Neuronal stem cell (in vitro differentiated cells): ENCODE results near the gene DPP6.

Source experiments
- DNase-seq: peaks from one replicate; pipeline ENCODE4 v3.0.0-alpha.2; 2013; ENCODE audit warnings: low spot score
- H2AFZ ChIP-seq: one replicate; pipeline ENCODE4 v1.6.1; 2013; ENCODE audit warnings: mild to moderate bottlenecking, low read length, inconsistent platforms
- H2AK5ac ChIP-seq: 2 replicates; pipeline ENCODE4 v1.6.1; 2013; ENCODE audit warnings: low read depth, mild to moderate bottlenecking, inconsistent platforms, low read length, moderate library complexity, mixed read lengths
- H2BK120ac ChIP-seq: 2 replicates; pipeline ENCODE4 v1.6.1; 2013; ENCODE audit warnings: low read depth, mild to moderate bottlenecking, inconsistent platforms, low read length, moderate library complexity, mixed read lengths
- H2BK12ac ChIP-seq: one replicate; pipeline ENCODE4 v1.6.1; 2013; ENCODE audit warnings: low read length, inconsistent platforms
- H2BK15ac ChIP-seq: 2 replicates; pipeline ENCODE4 v1.6.1; 2013; ENCODE audit warnings: mild to moderate bottlenecking, low read length, inconsistent platforms, mixed read lengths
- H2BK5ac ChIP-seq: one replicate; pipeline ENCODE4 v1.6.1; 2013; ENCODE audit warnings: inconsistent platforms, mild to moderate bottlenecking, low read length, moderate library complexity
- H3K14ac ChIP-seq: one replicate; pipeline ENCODE4 v1.6.1; 2013; ENCODE audit warnings: low read length, inconsistent platforms
- H3K18ac ChIP-seq: 2 replicates; pipeline ENCODE4 v1.6.1; 2013; ENCODE audit warnings: low read length, inconsistent platforms
- H3K23ac ChIP-seq: 2 replicates; pipeline ENCODE4 v1.6.1; 2013; ENCODE audit warnings: low read depth, mild to moderate bottlenecking, mixed read lengths, low read length, inconsistent platforms; ENCODE audit not compliant: poor library complexity
- H3K27ac ChIP-seq: replicated peaks from 3 replicates; pipeline ENCODE4 v1.5.1; 2013; ENCODE audit warnings: low read length, inconsistent platforms
- H3K27me3 ChIP-seq, 3 experiments: 2 replicates each; pipeline ENCODE4 v1.6.1; 2013; ENCODE audit warnings: low read length in 3 of 3, mild to moderate bottlenecking in 2 of 3, inconsistent platforms in 1 of 3, low read depth in 1 of 3, mixed read lengths in 1 of 3, moderate library complexity in 1 of 3; ENCODE audit not compliant: control insufficient read depth in 3 of 3, insufficient read depth in 3 of 3
- H3K36me3 ChIP-seq, 2 donors: replicated peaks in 1 of 2; 2 replicates each; pipeline ENCODE4 v1.6.1; 2013; ENCODE audit warnings: low read length in 2 of 2; ENCODE audit not compliant: control insufficient read depth in 2 of 2, insufficient read depth in 2 of 2
- H3K4ac ChIP-seq: 2 replicates; pipeline ENCODE4 v1.6.1; 2013; ENCODE audit warnings: inconsistent platforms, mild to moderate bottlenecking, low read length, moderate library complexity
- H3K4me1 ChIP-seq, 2 donors: 1 replicate in 1 of 2; 2 replicates in 1 of 2; pipeline ENCODE4 v1.6.1; 2013; ENCODE audit warnings: low read length in 2 of 2, low read depth in 1 of 2; ENCODE audit not compliant: control insufficient read depth in 2 of 2, insufficient read depth in 1 of 2
- H3K4me2 ChIP-seq: one replicate; pipeline ENCODE4 v1.6.1; 2013; ENCODE audit warnings: mild to moderate bottlenecking, low read length, inconsistent platforms; ENCODE audit not compliant: insufficient read depth, poor library complexity, severe bottlenecking
- H3K4me3 ChIP-seq, 2 donors: 2 replicates each; pipeline ENCODE4 v1.5.1; 2013; ENCODE audit warnings: low read length in 2 of 2, mild to moderate bottlenecking in 2 of 2, inconsistent platforms in 1 of 2, moderate library complexity in 1 of 2
- H3K79me1 ChIP-seq: one replicate; pipeline ENCODE4 v1.6.1; 2013; ENCODE audit warnings: low read depth, mild to moderate bottlenecking, inconsistent platforms, low read length, moderate library complexity
- H3K9ac ChIP-seq: one replicate; pipeline ENCODE4 v1.6.1; 2013; ENCODE audit warnings: mild to moderate bottlenecking, low read depth, low read length, inconsistent platforms; ENCODE audit not compliant: poor library complexity
- H3K9me3 ChIP-seq, 2 donors: replicated peaks in 1 of 2; 2 replicates each; pipeline versions ENCODE3 to v1.6.1; 2013; ENCODE audit warnings: low read length in 2 of 2, mild to moderate bottlenecking in 2 of 2, inconsistent platforms in 1 of 2, low read depth in 1 of 2, mixed read lengths in 1 of 2, moderate library complexity in 1 of 2; ENCODE audit not compliant: control insufficient read depth in 2 of 2, insufficient read depth in 1 of 2
- H4K8ac ChIP-seq: one replicate; pipeline ENCODE4 v1.6.1; 2013; ENCODE audit warnings: low read depth, mild to moderate bottlenecking, inconsistent platforms, low read length, moderate library complexity
- H4K91ac ChIP-seq: one replicate; pipeline ENCODE4 v1.6.1; 2013; ENCODE audit warnings: low read length, low read depth, mild to moderate bottlenecking, inconsistent platforms; ENCODE audit not compliant: poor library complexity
- WGBS, 2 donors: extraction: QIAGEN DNeasy Blood & Tissue Kit; methylation state at CpG; one replicate each; pipeline ENCODE4 v1.1.7; 2013; ENCODE audit warnings: missing lambda C conversion rate in 2 of 2, mixed read lengths in 1 of 2; ENCODE audit not compliant: insufficient read length in 2 of 2, insufficient replicate concordance in 1 of 2; ENCODE audit errors: extremely low coverage in 2 of 2; 5-methylcytosine and 5-hydroxymethylcytosine counted together

The DPP6 gene

GRCh38 chr7:154750353-154750801, 698.2 kb downstream of the DPP6 start:
- H2BK120ac ChIP-seq = no peak overlapping the region
- no peak overlapping the region for H3K4me3 ChIP-seq
- no peak overlapping the region for H3K4me2 ChIP-seq
- no peak overlapping the region for H2BK5ac ChIP-seq
- H3K9me3 ChIP-seq = no peaks in the 10 kb centered on the region
- no peak overlapping the region for H3K14ac ChIP-seq
- H2BK12ac ChIP-seq = peak overlapping the region; percentile 11
- no peak overlapping the region for H3K27ac ChIP-seq
- H3K18ac ChIP-seq = peak overlapping the region; percentile 49
- no peak overlapping the region for H3K23ac ChIP-seq
- H3K9ac ChIP-seq = no peak overlapping the region
- no peaks in the 10 kb centered on the region for H3K79me1 ChIP-seq
- no CpG with 5 or more reads among the region's 27 CpGs for WGBS, 2 donors
- H3K27me3 ChIP-seq = peaks cover 0 to 38% (median 0%) of the 10 kb centered on the region in 3 experiments
- H3K4ac ChIP-seq = no peak overlapping the region
- no peak overlapping the region for H4K8ac ChIP-seq
- no peaks in the 10 kb centered on the region for H3K36me3 ChIP-seq
- no peak overlapping the region for H2BK15ac ChIP-seq
- no peak overlapping the region for H2AFZ ChIP-seq
- DNase-seq = no peak
- H3K4me1 ChIP-seq = peaks cover 0 to 4% of the 10 kb centered on the region in 2 donors
- no peak overlapping the region for H4K91ac ChIP-seq
- peak overlapping the region; percentile 20 for H2AK5ac ChIP-seq

GRCh38 chr7:154753226-154753625, 701.0 kb downstream of the DPP6 start:
- Histone ChIP-seq H4K8ac (no peak overlapping the region), H3K23ac (no peak overlapping the region), H3K79me1 (no peaks in the 10 kb centered on the region), H3K4ac (no peak overlapping the region), H3K14ac (no peak overlapping the region), H3K36me3 (no peaks in the 10 kb centered on the region), H2BK12ac (peak overlapping the region; percentile 28), H3K27me3 (peaks cover 0 to 29% (median 0%) of the 10 kb centered on the region in 3 experiments), H2BK120ac (no peak overlapping the region), H3K27ac (no peak overlapping the region), H3K4me3 (peak overlapping the region in 1 of 2 donors; percentile 13), H4K91ac (no peak overlapping the region), H3K9me3 (no peaks in the 10 kb centered on the region), H2AFZ (no peak overlapping the region), H2AK5ac (peak overlapping the region; percentile 67), H3K4me1 (peaks cover 0 to 4% of the 10 kb centered on the region in 2 donors), H3K9ac (no peak overlapping the region), H2BK15ac (no peak overlapping the region), H2BK5ac (no peak overlapping the region), H3K18ac (peak overlapping the region; percentile 85), H3K4me2 (no peak overlapping the region)
- DNase-seq = no peak
- WGBS, 2 donors = no CpG with 5 or more reads among the region's 12 CpGs

DNA sequence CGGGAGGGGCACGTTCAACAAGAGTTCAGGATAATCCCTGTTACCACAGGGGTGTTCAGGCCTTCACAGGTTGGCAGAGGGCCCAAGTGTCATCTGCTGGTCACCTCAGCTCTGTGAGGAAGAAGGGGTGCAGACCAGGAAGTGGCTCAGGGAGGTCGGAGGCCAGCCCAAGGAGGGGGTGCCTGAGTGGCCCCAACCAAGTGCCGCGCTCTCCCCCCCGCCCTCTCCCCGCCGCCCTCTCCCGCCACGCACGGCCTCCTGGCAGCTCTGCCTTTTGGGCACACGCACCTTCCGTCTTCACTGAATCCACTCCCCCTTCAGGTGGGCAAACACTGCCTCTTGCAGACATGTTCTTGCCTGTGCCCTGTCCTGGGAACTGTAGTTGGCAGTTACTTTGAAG, 705.6 kb downstream of the DPP6 start:
- no peak for DNase-seq
- Histone ChIP-seq H4K8ac (no peak overlapping the region), H2BK5ac (no peak overlapping the region), H3K4me3 (no peak overlapping the region), H3K23ac (no peak overlapping the region), H2BK120ac (no peak overlapping the region), H3K9me3 (peaks cover 0 to 2% of the 10 kb centered on the region in 2 donors), H2BK15ac (peak overlapping the region; percentile 38), H2AK5ac (peak overlapping the region; percentile 88), H3K79me1 (no peaks in the 10 kb centered on the region), H3K14ac (no peak overlapping the region), H3K27me3 (no peaks in the 10 kb centered on the region), H3K36me3 (no peaks in the 10 kb centered on the region), H3K18ac (peak overlapping the region; percentile 57), H3K27ac (no peak overlapping the region), H3K4ac (no peak overlapping the region), H3K9ac (no peak overlapping the region), H3K4me1 (peaks cover 0 to 7% of the 10 kb centered on the region in 2 donors), H2AFZ (no peak overlapping the region), H3K4me2 (no peak overlapping the region), H2BK12ac (no peak overlapping the region), H4K91ac (no peak overlapping the region)
- WGBS, 2 donors = no CpG with 5 or more reads among the region's 13 CpGs

- DNase-seq = no peak
- no peak overlapping the region for H2BK5ac ChIP-seq
- no peak overlapping the region for H3K4me3 ChIP-seq
- H4K91ac ChIP-seq = no peak overlapping the region
- no peak overlapping the region for H3K14ac ChIP-seq
- no peak overlapping the region for H3K4ac ChIP-seq
- no peak overlapping the region for H4K8ac ChIP-seq
- H3K4me2 ChIP-seq = no peak overlapping the region
- H2BK15ac ChIP-seq = no peak overlapping the region
- H2BK12ac ChIP-seq = no peak overlapping the region
- H3K9ac ChIP-seq = no peak overlapping the region
- peaks cover 0 to 2% of the 10 kb centered on the region in 2 donors for H3K9me3 ChIP-seq
- H3K4me1 ChIP-seq = peaks cover 0 to 3% of the 10 kb centered on the region in 2 donors
- no peak overlapping the region for H3K18ac ChIP-seq
- no peak overlapping the region for H2AFZ ChIP-seq
- no peaks in the 10 kb centered on the region for H3K79me1 ChIP-seq
- H3K36me3 ChIP-seq = no peaks in the 10 kb centered on the region
- no peak overlapping the region for H3K27ac ChIP-seq
- no peaks in the 10 kb centered on the region for H3K27me3 ChIP-seq
- H2AK5ac ChIP-seq = no peak overlapping the region
- no CpG with 5 or more reads among the region's 6 CpGs for WGBS, 2 donors
- no peak overlapping the region for H2BK120ac ChIP-seq
- no peak overlapping the region for H3K23ac ChIP-seq
Measured at GRCh38 chr7:154759989-154760388, 707.8 kb downstream of the DPP6 start.
